SH-SY5Y (cell line): ENCODE results near the gene TUBE1.

Source experiments
- GATA2 ChIP-seq: IDR thresholded peaks from 2 replicates; pipeline ENCODE4 v1.6.1; 2011; ENCODE audit warnings: mild to moderate bottlenecking, low read depth, low read length
- GATA3 ChIP-seq: IDR thresholded peaks from 2 replicates; pipeline ENCODE4 v1.6.1; 2011; ENCODE audit warnings: low read depth, mild to moderate bottlenecking, low read length, moderate library complexity

The TUBE1 gene, protein sequence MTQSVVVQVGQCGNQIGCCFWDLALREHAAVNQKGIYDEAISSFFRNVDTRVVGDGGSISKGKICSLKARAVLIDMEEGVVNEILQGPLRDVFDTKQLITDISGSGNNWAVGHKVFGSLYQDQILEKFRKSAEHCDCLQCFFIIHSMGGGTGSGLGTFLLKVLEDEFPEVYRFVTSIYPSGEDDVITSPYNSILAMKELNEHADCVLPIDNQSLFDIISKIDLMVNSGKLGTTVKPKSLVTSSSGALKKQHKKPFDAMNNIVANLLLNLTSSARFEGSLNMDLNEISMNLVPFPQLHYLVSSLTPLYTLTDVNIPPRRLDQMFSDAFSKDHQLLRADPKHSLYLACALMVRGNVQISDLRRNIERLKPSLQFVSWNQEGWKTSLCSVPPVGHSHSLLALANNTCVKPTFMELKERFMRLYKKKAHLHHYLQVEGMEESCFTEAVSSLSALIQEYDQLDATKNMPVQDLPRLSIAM

GRCh38 chr6:112087136-112087911 is at the start of gene TUBE1, which contains the start of gene FAM229B:
TUBE1 (minus strand) TSS chr6:112087482; CDS start chr6:112087434, 48 bp downstream.
FAM229B (plus strand) TSS chr6:112087591; CDS start chr6:112099284, 11,693 bp downstream.
- TF ChIP-seq GATA2 (no peak), GATA3 (no peak)

DNA sequence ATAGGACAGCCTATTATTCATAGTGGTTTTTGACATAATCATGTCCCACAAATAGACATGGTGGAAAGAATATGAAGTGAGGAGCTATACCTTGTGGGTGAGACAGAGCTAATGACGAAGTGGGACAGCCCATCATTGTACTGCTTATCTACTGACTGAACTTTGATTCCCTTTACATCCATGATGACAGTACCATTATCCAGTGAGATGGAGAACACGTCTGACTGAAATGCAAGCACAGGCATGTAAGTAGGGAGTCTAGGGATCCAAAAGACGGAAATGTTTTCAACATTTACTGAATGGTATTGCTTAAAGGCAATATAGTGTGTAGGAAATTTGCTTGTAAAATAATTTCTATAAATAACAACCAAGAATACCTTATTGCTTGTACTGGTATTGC is 43.6 kb upstream of the TUBE1 start:
- TF ChIP-seq GATA2: no peak

DNA sequence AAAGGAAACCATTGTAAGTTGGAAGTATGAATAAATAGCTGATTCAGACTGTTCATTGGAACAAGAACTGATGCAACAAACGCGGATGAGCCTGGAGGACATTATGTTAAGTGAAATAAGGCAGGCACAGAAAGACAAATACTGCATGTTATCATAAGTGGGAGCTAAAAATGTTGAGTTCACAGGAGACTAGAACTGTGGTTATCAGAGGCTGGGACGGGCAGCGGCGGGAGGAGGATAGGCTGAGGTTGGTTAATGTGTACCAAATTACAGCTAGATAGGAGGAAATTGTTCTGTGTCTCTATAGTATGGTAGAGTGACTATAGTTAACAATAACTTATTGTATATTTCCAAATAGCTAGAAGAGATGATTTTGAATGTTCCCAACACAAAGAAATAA is 40.9 kb upstream of the TUBE1 start:
- TF ChIP-seq GATA2 (no peak), GATA3 (no peak)

- TF ChIP-seq GATA3 (no peak), GATA2 (no peak; the same call in 1 of the 2 replicates)
These were observed 36.7 kb upstream of the TUBE1 start for GRCh38 chr6:112123982-112124381.

GRCh38 chr6:112122756-112123155 is 35.5 kb upstream of the TUBE1 start:
- no peak for TF ChIP-seq GATA3
- TF ChIP-seq GATA2: no peak

- TF ChIP-seq GATA2: no peak
- no peak for TF ChIP-seq GATA3
These were observed 30.8 kb upstream of the TUBE1 start for GRCh38 chr6:112118034-112118433.

- no peak for TF ChIP-seq GATA3
- no peak for TF ChIP-seq GATA2
These were observed 30.3 kb upstream of the TUBE1 start for GRCh38 chr6:112117554-112117953.

- TF ChIP-seq GATA3: no peak
- no peak for TF ChIP-seq GATA2
These were observed 28.9 kb upstream of the TUBE1 start for GRCh38 chr6:112116221-112116620.

DNA sequence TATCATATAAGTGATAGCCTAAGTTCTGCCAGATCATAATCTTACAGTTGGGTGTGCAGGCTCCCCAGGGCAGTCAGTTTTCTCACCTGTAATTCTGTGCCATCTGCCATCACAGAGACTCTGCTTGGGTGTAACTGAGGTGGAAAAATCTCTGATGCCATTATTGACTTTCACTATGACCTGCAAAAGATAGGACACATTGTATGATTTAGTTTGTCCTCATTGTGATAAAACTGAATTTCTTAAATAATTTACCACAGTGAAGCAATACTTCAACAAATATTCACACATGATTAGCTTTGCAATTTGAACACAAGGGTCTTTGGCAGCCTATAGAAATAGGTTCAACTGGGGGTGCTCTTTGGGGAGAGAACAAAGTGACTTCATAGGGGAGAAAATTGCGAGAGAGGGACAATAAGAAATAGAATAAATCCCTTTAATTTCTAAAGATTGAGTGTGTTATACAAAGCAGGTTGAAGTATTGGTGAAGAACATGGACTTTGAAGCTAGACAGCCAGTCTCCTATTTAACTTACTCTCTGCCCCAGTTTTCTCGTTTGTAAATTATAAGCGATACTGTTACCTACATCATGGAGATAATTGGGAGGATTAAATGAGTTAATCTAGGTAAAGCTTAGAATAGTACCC is 27.4 kb upstream of the TUBE1 start:
- no peak for TF ChIP-seq GATA2
- TF ChIP-seq GATA3: no peak

GRCh38 chr6:112113918-112114317 is 26.6 kb upstream of the TUBE1 start:
- TF ChIP-seq GATA2: no peak
- no peak for TF ChIP-seq GATA3

- no peak for TF ChIP-seq GATA3
- no peak for TF ChIP-seq GATA2
These were observed 26.1 kb upstream of the TUBE1 start for GRCh38 chr6:112113431-112113830.

DNA sequence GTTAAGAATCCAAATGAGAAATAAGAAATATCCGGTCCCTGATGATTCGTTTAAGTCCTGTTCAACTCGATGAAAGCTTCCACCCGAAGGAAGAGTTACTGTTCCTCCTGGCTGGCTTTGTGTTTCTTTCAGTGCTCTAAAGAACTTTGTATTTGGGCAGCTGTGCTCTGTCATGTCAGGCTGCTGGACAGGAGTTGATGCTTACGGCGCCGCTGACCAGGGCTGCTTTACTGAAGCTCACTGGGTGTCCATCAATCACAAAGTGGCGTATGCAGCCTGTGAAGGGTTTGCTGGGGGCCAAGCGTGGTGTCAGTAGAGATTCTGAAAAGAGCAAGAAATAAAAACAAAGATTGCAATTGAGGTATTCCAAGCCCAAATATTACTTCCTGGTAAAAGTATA is 22.0 kb upstream of the TUBE1 start:
- TF ChIP-seq GATA2 (no peak), GATA3 (no peak)

DNA sequence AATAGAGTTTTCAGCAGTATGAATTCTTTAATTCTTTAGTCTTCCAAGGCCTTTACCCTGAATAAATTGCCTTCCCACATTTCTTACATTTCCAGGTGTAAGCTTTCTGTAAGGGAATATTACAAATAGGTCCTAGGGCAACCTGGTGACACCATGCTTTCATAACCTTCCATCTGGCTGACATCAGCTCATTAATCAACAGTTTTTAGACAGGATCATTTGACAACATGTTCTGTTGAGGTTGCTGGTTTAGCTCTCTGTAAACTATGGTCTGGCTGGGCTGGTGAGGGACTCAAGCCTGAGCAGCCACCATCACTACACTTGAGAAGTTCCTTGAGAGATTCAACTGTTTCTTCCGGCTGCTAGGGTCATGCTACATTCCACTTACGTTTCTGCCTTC is 19.3 kb upstream of the TUBE1 start:
- TF ChIP-seq GATA2 (no peak), GATA3 (no peak)

GRCh38 chr6:112100561-112100960 is 13.3 kb upstream of the TUBE1 start:
- TF ChIP-seq GATA3 (no peak), GATA2 (no peak)

GRCh38 chr6:112096901-112097300 is 9.6 kb upstream of the TUBE1 start:
- no peak for TF ChIP-seq GATA3
- no peak for TF ChIP-seq GATA2
